Measurements from ENCODE around the gene ZRANB2. TPM values are rescaled to one million over a fixed set of nuclear protein-coding genes. Genes with fewer than 3 reads are reported as not detected.

Gene ZRANB2
- total RNA-seq, 2 experiments from 2014 or later = 123 to 129 TPM

DNA sequence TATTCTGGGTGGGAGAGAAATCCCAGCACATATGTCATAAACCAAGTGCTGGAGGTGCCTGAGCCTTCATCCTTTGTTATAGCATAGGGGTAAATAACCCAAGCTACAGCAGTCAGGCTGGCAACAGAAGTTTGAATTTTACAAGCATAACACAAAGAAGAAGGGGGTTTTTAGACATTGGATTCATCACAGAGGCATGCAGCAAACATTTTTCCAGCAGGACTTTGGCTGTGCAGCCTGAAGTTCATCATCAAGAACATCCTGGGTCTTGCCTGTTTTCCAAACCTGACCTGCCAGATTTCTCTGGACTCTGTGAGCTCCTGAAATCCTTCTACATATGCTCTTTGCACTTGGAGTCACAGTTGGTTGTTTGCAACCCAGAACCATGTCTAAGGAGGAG lies 49.4 kb downstream of the ZRANB2 start:
- ATAC-seq (ENCODE audit: low read depth) (no peak), DNase-seq (no peak)
- H3K36me3 Mint-ChIP-seq = no peaks in the 10 kb centered on the region
- H3K27me3 Mint-ChIP-seq = peaks cover 22% of the 10 kb centered on the region
- POLR2A ChIA-PET = no interaction called here
- H3K4me3 Mint-ChIP-seq = no peak overlapping the region
- H3K27ac Mint-ChIP-seq = no peak overlapping the region
- no peaks in the 10 kb centered on the region for H3K9me3 Mint-ChIP-seq
- H3K4me1 Mint-ChIP-seq = peaks cover 2% of the 10 kb centered on the region

DNA sequence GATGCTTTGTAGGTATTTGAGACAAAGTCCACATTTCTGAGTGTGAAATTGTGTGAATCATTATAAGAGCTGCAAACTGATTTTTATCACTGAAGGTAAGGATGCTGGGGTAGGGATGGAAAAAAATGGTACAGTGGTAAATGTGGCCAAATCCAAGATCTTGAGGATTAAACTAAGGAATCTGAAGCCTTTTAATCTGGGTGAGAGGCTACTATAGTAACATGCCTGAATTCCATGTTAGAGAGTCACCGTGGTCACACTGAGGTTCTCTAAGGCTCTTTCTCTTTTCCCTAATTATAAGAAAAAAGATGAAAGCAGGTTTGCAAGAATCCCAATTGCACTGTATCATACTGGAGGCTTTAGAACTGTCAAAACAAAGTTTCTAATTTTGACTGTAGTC lies 50.8 kb downstream of the ZRANB2 start:
- no peak for ATAC-seq (ENCODE audit: low read depth)
- no peaks in the 10 kb centered on the region for H3K9me3 Mint-ChIP-seq

DNA sequence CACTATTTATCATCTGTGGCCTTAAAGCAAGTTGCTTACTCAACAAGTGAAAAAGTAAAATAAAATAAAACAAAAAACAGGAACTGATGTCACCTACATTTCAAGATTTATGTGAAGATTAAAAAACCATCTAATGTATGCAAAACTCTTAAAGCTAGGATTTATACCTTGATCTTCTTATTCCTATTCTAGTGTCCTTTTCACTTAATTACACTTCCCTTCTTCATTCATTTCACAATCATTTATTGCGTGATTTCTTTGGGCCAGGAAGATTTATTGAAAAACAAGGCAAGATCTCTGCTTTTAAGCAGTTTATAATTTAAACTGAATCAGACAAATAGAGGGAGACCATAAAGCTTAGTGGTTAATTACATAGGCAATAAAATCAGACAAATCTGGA lies 51.9 kb downstream of the ZRANB2 start:
- peaks cover 13% of the 10 kb centered on the region for H3K27me3 Mint-ChIP-seq
- no peaks in the 10 kb centered on the region for H3K9me3 Mint-ChIP-seq
- H3K36me3 Mint-ChIP-seq = no peaks in the 10 kb centered on the region
- H3K27ac Mint-ChIP-seq = no peak overlapping the region
- H3K4me3 Mint-ChIP-seq = no peak overlapping the region
- ATAC-seq (ENCODE audit: low read depth) = no peak
- no peaks in the 10 kb centered on the region for H3K4me1 Mint-ChIP-seq
- POLR2A ChIA-PET = no interaction called here
- DNase-seq = no peak

More for the DNA sequence above, 50.8 kb downstream of the ZRANB2 start:
- POLR2A ChIA-PET = no interaction called here
- H3K4me3 Mint-ChIP-seq = no peak overlapping the region
- H3K27me3 Mint-ChIP-seq = peaks cover 13% of the 10 kb centered on the region
- no peaks in the 10 kb centered on the region for H3K4me1 Mint-ChIP-seq
- DNase-seq = no peak
- H3K27ac Mint-ChIP-seq = no peak overlapping the region
- no peaks in the 10 kb centered on the region for H3K36me3 Mint-ChIP-seq

GRCh38 chr1:71027991-71028390 lies 52.8 kb downstream of the ZRANB2 start:
- Mint-ChIP-seq H3K9me3 (no peaks in the 10 kb centered on the region), H3K4me1 (no peaks in the 10 kb centered on the region), H3K27ac (no peak overlapping the region), H3K27me3 (peaks cover 11% of the 10 kb centered on the region), H3K4me3 (no peak overlapping the region), H3K36me3 (no peaks in the 10 kb centered on the region)
- POLR2A ChIA-PET = no interaction called here
- ATAC-seq (ENCODE audit: low read depth) (no peak), DNase-seq (no peak)

GRCh38 chr1:71026093-71026492 lies 54.7 kb downstream of the ZRANB2 start:
- no peak overlapping the region for H3K27ac Mint-ChIP-seq
- no peaks in the 10 kb centered on the region for H3K9me3 Mint-ChIP-seq
- DNase-seq = no peak
- peaks cover 12% of the 10 kb centered on the region for H3K27me3 Mint-ChIP-seq
- ATAC-seq (ENCODE audit: low read depth) = no peak
- POLR2A ChIA-PET = no interaction called here
- no peaks in the 10 kb centered on the region for H3K36me3 Mint-ChIP-seq
- no peaks in the 10 kb centered on the region for H3K4me1 Mint-ChIP-seq
- no peak overlapping the region for H3K4me3 Mint-ChIP-seq

GRCh38 chr1:71023515-71023914 lies 57.3 kb downstream of the ZRANB2 start:
- DNase-seq (no peak), ATAC-seq (ENCODE audit: low read depth) (no peak)
- no peak overlapping the region for H3K27ac Mint-ChIP-seq
- H3K4me1 Mint-ChIP-seq = no peaks in the 10 kb centered on the region
- H3K9me3 Mint-ChIP-seq = no peaks in the 10 kb centered on the region
- H3K27me3 Mint-ChIP-seq = peaks cover 24% of the 10 kb centered on the region
- POLR2A ChIA-PET = no interaction called here
- no peaks in the 10 kb centered on the region for H3K36me3 Mint-ChIP-seq
- no peak overlapping the region for H3K4me3 Mint-ChIP-seq

DNA sequence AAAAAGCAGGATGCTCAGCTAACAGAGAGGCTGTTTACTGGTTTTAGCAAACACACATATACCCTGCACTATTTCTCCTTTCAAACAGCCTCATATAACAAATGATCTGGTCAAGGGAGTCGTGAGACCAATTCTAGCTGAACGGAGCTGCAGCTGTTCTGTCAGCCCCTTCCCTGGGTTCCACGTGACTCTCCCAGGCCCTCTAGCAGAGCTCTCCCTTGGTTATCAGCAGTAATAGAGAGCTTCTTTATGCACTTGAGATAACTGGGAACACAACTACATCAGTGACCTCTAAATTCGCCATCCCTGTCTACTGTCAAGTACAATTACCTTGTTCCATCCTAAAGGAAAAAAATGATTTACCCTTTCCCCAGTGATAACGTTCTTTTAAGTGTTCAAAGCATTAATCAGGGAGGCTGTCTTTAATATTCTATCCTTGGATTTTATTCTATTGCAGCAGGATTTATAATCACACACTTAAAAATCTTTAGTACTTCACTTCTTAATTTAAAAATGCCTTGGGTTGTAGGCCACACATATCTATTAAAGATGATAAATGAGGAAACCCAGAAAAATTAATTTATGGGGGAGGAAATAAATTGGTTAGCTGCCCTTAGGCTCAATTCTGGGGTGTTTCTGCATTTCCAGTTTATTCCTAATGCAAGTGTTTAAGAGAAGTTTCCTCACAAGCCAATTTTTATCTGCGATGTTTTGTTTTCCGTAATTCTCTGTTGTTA lies 61.4 kb downstream of the ZRANB2 start:
- H3K36me3 Mint-ChIP-seq = no peaks in the 10 kb centered on the region
- no peak overlapping the region for H3K27ac Mint-ChIP-seq
- peaks cover 1% of the 10 kb centered on the region for H3K4me1 Mint-ChIP-seq
- ATAC-seq (ENCODE audit: low read depth) (no peak), DNase-seq (no peak)
- no peaks in the 10 kb centered on the region for H3K9me3 Mint-ChIP-seq
- H3K4me3 Mint-ChIP-seq = no peak overlapping the region
- peaks cover 21% of the 10 kb centered on the region for H3K27me3 Mint-ChIP-seq
- POLR2A ChIA-PET = no interaction called here

DNA sequence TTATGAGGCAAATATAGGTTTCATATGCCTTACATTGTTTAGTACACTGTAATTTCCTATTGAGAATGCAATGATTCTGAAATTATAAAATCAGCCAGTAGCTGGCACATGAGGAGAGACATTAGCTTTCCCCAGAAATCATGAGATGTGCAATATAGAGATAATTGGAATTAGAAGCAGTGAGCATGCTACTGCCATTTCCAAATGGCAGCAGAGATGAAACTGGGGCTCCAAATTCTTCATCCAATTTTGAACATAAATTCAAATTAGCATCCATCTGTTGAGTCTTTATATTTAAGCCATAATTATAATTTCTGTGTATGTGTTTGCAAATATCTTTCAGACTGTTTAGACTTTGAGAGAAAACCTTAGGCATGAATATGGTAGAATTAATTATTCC lies 62.0 kb downstream of the ZRANB2 start:
- H3K36me3 Mint-ChIP-seq = no peaks in the 10 kb centered on the region
- ATAC-seq (ENCODE audit: low read depth) = no peak
- H3K4me1 Mint-ChIP-seq = peaks cover 3% of the 10 kb centered on the region
- no peaks in the 10 kb centered on the region for H3K9me3 Mint-ChIP-seq
- H3K27ac Mint-ChIP-seq = no peak overlapping the region
- POLR2A ChIA-PET = no interaction called here
- no peak for DNase-seq
- peaks cover 21% of the 10 kb centered on the region for H3K27me3 Mint-ChIP-seq
- H3K4me3 Mint-ChIP-seq = no peak overlapping the region

DNA sequence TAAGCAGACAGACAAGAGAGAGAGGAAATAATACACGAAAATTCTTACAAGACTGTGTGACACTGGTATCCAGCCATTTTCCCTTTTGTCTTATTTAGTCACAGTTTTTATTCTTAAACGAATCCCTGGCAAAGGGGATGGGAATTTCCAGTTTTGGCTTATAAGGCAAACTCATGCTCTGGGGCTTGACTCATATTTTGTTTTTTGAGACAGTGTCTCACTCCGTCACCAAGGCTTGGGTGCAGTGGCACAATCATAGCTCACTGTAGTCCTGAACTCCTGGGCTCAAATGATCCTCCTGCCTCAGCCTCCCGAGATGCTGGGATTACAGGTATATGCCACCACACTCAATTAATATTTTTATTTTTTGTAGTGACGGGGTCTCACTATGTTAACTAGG lies 65.1 kb downstream of the ZRANB2 start:
- Mint-ChIP-seq H3K4me1 (peaks cover 3% of the 10 kb centered on the region), H3K27me3 (peaks cover 19% of the 10 kb centered on the region), H3K36me3 (no peaks in the 10 kb centered on the region), H3K9me3 (no peaks in the 10 kb centered on the region), H3K4me3 (no peak overlapping the region), H3K27ac (no peak overlapping the region)
- ATAC-seq (ENCODE audit: low read depth) (no peak), DNase-seq (no peak)
- POLR2A ChIA-PET = no interaction called here

DNA sequence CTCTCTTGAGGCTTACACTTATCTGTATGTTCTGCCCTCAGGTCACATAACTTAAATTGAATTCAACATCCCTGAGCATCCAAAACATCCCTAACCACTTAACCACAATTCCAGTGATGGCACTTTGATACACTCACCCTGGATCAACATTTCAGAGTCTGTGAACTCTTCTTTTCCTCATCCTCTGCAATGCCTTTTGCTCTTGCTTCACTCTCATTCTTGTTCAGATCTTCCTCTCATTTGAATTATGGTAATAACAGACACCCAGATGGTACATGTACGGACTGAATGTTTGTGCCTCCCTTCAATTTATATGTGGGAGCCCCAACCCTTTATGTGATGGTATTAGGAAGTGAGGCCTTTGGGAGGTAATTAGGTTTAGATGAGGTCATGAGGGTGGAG lies 66.7 kb downstream of the ZRANB2 start:
- no peak overlapping the region for H3K27ac Mint-ChIP-seq
- H3K4me1 Mint-ChIP-seq = peaks cover 3% of the 10 kb centered on the region
- DNase-seq = no peak
- POLR2A ChIA-PET = no interaction called here
- no peaks in the 10 kb centered on the region for H3K9me3 Mint-ChIP-seq
- H3K36me3 Mint-ChIP-seq = no peaks in the 10 kb centered on the region
- ATAC-seq (ENCODE audit: low read depth) = no peak
- H3K27me3 Mint-ChIP-seq = peaks cover 11% of the 10 kb centered on the region
- H3K4me3 Mint-ChIP-seq = no peak overlapping the region

Small RNAs within 50 kb of the gene (microRNA-seq; reads per million reads assigned to microRNA genes)
- gene MIR186 = 3,552 reads per million, percentile 88 among the genes with 10 or more reads in this experiment

Other genes with a start within 250 kb of the ZRANB2 start
- 1 to 10 TPM in 1 of 2 experiments, under 1 TPM in 1; 0.71 to 1.3 TPM for gene PTGER3, start 33.2 kb downstream of the ZRANB2 start, total RNA-seq

Data from activated naive CD8-positive, alpha-beta T cell treated with anti-CD3 and anti-CD28 coated beads, Interleukin-2, amount 10 ng/mL, durations not matched to agents 7 days and 5 days (primary cell).